ENCODE data around the gene NEIL3. TPM values are rescaled to one million over a fixed set of nuclear protein-coding genes. Genes with fewer than 3 reads are reported as not detected.

Gene NEIL3
- total RNA-seq, 1 donor from 2014 or later, result 0.11 TPM

- H3K4me3 ChIP-seq, result no peak overlapping the region
- no peaks in the 10 kb centered on the region for H3K9me3 ChIP-seq (replicated peaks)
- intact Hi-C loops (cut with micrococcal nuclease), result no loop called here
- TF ChIP-seq CTCF (IDR thresholded peaks at IDR 0.05; ENCODE audit: borderline replicate concordance), result no peak
- H3K36me3 ChIP-seq, result no peaks in the 10 kb centered on the region
- DNase-seq, result no peak
- no peaks in the 10 kb centered on the region for H3K4me1 ChIP-seq
- no peak overlapping the region for H3K27ac ChIP-seq (replicated peaks)
- no peaks in the 10 kb centered on the region for H3K27me3 ChIP-seq (ENCODE audit: low read depth)
Observed at GRCh38 chr4:177391287-177391686, 81.6 kb downstream of the NEIL3 start.

GRCh38 chr4:177391953-177392352 lies 82.3 kb downstream of the NEIL3 start:
- no peak for DNase-seq
- Histone ChIP-seq H3K4me1 (no peaks in the 10 kb centered on the region), H3K4me3 (no peak overlapping the region), H3K27me3 (ENCODE audit: low read depth) (no peaks in the 10 kb centered on the region), H3K9me3 (replicated peaks) (no peaks in the 10 kb centered on the region), H3K36me3 (no peaks in the 10 kb centered on the region), H3K27ac (replicated peaks) (no peak overlapping the region)
- intact Hi-C loops (cut with micrococcal nuclease), result no loop called here
- TF ChIP-seq CTCF (IDR thresholded peaks at IDR 0.05; ENCODE audit: borderline replicate concordance), result no peak

- Histone ChIP-seq H3K36me3 (no peaks in the 10 kb centered on the region), H3K27me3 (ENCODE audit: low read depth) (no peaks in the 10 kb centered on the region), H3K9me3 (replicated peaks) (peaks cover 11% of the 10 kb centered on the region), H3K4me1 (no peaks in the 10 kb centered on the region), H3K27ac (replicated peaks) (no peak overlapping the region), H3K4me3 (no peak overlapping the region)
- intact Hi-C loops (cut with micrococcal nuclease), result no loop called here
- no peak for DNase-seq
- TF ChIP-seq CTCF (IDR thresholded peaks at IDR 0.05; ENCODE audit: borderline replicate concordance), result no peak
Observed at GRCh38 chr4:177393236-177393635, 83.6 kb downstream of the NEIL3 start.

- no peak overlapping the region for H3K27ac ChIP-seq (replicated peaks)
- DNase-seq, result no peak
- peaks cover 11% of the 10 kb centered on the region for H3K9me3 ChIP-seq (replicated peaks)
- H3K36me3 ChIP-seq, result no peaks in the 10 kb centered on the region
- TF ChIP-seq CTCF (IDR thresholded peaks at IDR 0.05; ENCODE audit: borderline replicate concordance), result no peak
- H3K4me3 ChIP-seq, result no peak overlapping the region
- no peaks in the 10 kb centered on the region for H3K4me1 ChIP-seq
- intact Hi-C loops (cut with micrococcal nuclease), result no loop called here
- no peaks in the 10 kb centered on the region for H3K27me3 ChIP-seq (ENCODE audit: low read depth)
Observed at GRCh38 chr4:177396352-177396751, 86.7 kb downstream of the NEIL3 start.

- no peaks in the 10 kb centered on the region for H3K36me3 ChIP-seq
- no peak for DNase-seq
- peaks cover 11% of the 10 kb centered on the region for H3K9me3 ChIP-seq (replicated peaks)
- no peak for TF ChIP-seq CTCF (IDR thresholded peaks at IDR 0.05; ENCODE audit: borderline replicate concordance)
- H3K27ac ChIP-seq (replicated peaks), result no peak overlapping the region
- intact Hi-C loops (cut with micrococcal nuclease), result no loop called here
- no peaks in the 10 kb centered on the region for H3K27me3 ChIP-seq (ENCODE audit: low read depth)
- H3K4me3 ChIP-seq, result no peak overlapping the region
- no peaks in the 10 kb centered on the region for H3K4me1 ChIP-seq
Observed at GRCh38 chr4:177400030-177400429, 90.4 kb downstream of the NEIL3 start.

All from left ventricle myocardium inferior (tissue), 1 donor.